Measurements from ENCODE around the gene POLR2B. TPM values are rescaled to one million over a fixed set of nuclear protein-coding genes. Genes with fewer than 3 reads are reported as not detected.
A peak's percentile ranks its signal among the peaks of the same experiment; 100 is the strongest.
"Not testable (repeated sequence)": the region's sequence is repeated elsewhere in the genome, so short reads cannot be mapped to it uniquely, and the experiment has no call there.

The POLR2B gene
- total RNA-seq (2014; rRNA removed; shearing (Covaris generic)) = 164 and 230 TPM in 2 replicates

DNA sequence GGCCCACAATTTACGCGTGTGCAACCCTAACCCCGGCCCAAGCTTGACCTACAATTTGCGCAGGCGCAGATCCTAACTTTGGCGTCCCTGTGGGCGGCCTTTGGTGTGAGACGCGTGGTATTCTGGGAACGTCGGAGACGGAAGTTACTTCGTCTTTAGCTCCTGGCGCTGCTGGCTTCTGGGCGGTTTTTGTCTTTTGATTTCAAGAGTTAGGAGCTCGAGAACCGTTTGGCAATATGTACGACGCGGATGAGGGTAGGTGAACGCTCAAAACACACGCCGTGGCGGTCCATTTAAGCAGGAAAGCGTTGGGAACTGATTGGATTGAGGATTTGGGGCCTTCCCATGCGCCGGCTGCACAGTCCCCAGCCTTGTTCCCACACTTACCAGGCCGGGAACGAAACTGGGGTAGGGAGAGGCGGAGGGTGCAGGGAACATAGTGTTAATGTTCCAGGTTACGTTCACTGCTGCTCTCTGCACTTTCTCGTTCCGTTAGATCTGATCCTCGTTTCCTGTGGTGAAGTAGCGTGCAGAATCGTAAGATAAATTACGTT lies at the start of gene POLR2B:
Gene POLR2B (plus strand): TSS at position 147 of the 554 bp plus-strand sequence. CDS start 90 bp downstream, at position 237.
- DNase-seq (ENCODE audit: low spot score) = peak; percentile 94
- in situ Hi-C loops (cut with HindIII; ENCODE audit: low sequenced_read_pairs) = no loop called here

GRCh38 chr4:56930638-56931037 lies 48.1 kb upstream of the POLR2B start:
- in situ Hi-C loops (cut with HindIII; ENCODE audit: low sequenced_read_pairs) = no loop called here
- DNase-seq (ENCODE audit: low spot score) = no peak

DNA sequence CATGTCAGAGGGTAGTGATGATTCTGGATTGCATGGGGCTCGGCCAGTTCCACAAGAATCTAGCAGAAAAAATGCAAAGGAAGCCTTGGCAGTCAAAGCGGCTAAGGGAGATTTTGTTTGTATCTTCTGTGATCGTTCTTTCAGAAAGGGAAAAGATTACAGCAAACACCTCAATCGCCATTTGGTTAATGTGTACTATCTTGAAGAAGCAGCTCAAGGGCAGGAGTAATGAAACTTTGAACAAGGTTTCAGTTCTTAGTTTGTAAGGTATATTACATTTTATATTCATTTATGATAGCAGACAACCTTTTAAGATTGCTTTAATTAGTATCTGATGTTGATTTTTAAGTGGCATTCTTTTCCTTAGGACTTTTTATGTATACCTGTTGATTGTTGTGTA lies 46.8 kb upstream of the POLR2B start:
- no peak for DNase-seq (ENCODE audit: low spot score)
- in situ Hi-C loops (cut with HindIII; ENCODE audit: low sequenced_read_pairs) = no loop called here

DNA sequence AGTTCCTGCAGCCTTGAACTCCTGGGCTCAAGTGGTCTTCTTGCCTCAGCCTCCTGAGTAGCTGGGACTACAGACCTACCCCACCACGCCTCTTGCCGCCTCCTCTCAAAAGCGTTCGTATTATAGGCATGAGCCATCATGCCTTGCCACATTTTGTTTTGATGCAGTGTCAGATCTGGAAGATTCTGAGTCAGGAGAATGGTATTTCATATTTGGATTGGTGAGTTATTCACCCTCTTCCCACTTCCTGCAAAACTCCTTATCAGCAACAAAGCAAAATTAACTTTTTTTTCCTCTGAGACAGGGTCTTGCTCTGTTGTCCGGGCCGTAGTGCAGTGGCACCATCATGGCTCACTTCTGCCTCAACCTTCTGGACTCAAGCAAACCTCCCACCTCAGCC lies 41.4 kb upstream of the POLR2B start:
- no peak for DNase-seq (ENCODE audit: low spot score)
- in situ Hi-C loops (cut with HindIII; ENCODE audit: low sequenced_read_pairs) = no loop called here

DNA sequence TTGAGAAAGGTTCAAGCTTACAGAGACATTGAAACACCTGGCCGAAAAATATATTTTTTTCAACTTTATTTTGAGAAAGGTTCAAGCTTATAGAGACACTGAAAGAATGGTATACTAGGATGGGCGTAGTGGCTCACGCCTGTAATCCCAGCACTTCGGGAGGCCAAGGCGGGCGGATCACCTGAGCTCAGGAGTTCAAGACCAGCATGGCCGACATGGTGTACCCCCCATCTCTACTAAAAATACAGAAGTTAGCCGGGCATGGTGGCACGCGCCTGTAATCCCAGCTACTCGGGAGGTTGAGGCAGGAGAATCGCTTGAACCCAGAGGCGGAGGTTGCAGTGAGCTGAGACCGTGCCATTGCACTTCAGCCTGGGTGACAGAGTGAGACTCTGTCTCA lies 38.9 kb upstream of the POLR2B start:
- DNase-seq (ENCODE audit: low spot score); in situ Hi-C loops (cut with HindIII; ENCODE audit: low sequenced_read_pairs): not testable (repeated sequence)

DNA sequence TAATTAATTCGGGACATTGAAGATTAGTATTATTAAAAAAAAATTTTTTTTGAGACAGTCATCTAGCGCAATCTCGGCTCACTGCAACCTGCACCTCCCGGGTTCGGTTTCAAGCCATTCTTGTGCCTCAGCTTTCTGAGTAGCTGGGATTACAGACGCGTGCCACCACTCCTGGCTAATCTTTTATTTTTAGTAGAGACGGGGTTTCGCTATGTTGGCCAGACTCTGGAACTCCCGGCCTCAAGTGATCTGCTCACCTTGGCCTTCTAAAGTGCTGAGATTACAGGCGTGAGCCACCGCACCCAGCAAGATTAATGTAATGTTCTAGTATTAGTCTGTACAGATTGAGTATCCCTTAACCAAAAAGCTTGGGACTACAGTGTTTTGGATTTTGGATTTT lies 38.3 kb upstream of the POLR2B start:
- in situ Hi-C loops (cut with HindIII; ENCODE audit: low sequenced_read_pairs) = no loop called here
- no peak for DNase-seq (ENCODE audit: low spot score)

DNA sequence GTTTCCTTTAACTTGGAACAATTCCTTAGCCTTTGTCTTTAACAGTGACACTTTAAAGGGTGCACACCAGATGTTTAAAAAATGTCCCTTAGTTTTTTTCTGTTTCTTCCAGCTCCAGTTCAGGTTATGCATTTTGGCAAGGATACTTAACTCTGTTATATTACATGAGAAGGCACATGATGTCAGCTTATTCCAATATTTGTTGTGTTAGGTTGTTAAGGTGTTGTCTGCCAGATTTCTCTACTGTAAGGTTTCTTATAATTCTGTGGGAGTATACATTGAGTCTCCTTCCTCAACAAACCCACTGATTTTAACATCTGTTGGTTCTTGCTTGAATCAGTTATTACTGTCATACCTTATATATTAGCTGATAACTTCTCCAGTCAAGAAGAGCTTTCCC lies 37.7 kb upstream of the POLR2B start:
- DNase-seq (ENCODE audit: low spot score) = no peak
- in situ Hi-C loops (cut with HindIII; ENCODE audit: low sequenced_read_pairs) = no loop called here

DNA sequence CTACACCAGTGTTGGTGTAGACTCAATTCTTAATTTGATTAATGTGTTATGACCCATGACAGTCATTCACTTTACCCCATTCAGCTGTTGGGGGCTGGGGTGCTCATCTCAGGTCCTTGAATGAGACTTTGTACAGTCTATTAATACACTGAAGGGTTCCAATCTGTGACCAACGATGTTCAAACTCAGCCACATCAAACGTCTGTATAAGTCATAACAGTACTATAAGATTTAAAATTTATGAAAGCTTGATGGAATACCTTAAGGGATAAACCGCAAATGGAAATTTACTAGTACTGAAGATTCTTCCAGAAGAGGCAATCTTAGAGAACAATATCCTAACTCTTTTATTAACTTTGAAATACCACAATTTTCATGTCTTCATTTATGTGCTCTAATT lies 37.3 kb upstream of the POLR2B start:
- DNase-seq (ENCODE audit: low spot score) = no peak
- in situ Hi-C loops (cut with HindIII; ENCODE audit: low sequenced_read_pairs) = no loop called here

DNA sequence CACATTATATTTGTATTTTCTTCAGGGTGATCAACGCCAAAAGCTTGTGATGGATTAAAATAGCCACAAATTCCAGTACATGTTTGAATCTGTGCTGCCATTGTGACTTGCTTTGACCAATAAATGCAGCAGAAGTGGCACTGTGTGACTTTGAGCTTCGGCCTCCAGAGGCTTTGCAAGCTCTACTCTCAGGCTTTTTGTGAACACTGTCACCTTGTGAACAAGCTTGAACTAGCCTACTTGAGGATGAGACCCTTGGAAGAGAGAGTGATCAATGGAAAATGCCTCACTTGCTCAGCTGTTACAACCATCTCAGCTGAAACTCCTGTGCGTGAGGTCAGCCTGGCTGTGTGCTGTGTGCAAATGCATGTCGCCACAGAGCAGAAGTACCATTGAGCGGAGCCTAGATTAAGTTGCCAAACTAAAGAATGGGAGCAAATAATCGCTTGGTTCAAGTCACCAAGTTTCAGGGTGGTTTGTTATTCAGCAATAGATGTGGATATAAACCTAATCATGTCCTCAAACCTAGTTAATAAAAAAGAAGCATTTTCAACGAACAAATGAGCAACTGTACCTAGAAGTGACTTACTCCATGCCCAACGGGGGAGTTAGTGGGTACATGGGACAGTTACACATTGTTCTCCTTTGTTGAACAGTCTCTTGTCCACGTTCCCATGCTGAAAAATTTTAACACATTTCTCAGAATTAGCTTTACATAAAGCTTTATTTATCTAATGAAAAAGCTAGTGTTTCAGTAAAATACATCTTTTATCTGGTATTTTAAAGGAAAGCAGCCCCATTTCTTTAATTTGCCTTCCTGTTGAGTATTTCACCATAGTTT lies 24.8 kb upstream of the POLR2B start:
- DNase-seq (ENCODE audit: low spot score) = no peak
- in situ Hi-C loops (cut with HindIII; ENCODE audit: low sequenced_read_pairs) = no loop called here

DNA sequence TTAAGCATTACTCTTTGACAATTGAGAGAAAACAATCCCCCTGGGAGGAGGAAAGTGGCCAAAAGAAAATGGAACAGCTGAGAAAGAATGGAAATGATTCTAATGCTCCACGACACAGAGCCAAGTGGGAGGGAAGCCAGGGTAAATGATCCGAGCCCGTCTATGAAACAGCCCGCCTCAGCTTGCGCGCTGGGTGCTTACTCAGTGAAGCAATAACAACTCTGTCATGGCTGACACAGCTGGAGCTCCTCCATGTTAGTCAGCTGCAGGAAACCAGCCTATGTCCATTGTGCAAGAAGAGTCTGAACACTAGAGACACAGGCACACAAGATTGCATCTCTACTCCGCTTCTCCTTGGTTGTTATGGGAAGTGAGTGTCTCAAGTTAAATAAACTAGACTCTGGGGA lies 20.6 kb upstream of the POLR2B start:
- no peak for DNase-seq (ENCODE audit: low spot score)

DNA sequence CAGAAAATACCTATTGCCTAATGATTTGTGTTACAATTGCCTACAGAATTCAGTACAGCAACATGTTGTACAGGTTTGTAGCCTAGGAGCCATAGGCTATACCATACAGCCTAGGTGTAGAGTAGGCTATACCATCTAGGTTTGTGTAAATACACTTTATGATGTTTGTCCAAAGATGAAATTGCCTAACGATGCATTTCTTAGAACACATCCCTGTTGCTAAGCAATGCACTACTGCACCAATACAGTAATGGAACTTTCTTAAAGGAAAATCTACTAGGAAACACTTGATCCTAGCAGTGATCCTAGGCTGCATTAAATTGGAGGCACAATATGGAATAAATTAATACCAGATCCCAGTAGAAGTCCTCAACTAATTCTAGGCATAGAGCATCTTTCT lies 19.6 kb upstream of the POLR2B start:
- DNase-seq (ENCODE audit: low spot score) = no peak
- in situ Hi-C loops (cut with HindIII; ENCODE audit: low sequenced_read_pairs) = no loop called here

More for the DNA sequence above, 20.6 kb upstream of the POLR2B start:
- in situ Hi-C loops (cut with HindIII; ENCODE audit: low sequenced_read_pairs) = no loop called here

GRCh38 chr4:56961107-56961500 lies 17.6 kb upstream of the POLR2B start:
- in situ Hi-C loops (cut with HindIII; ENCODE audit: low sequenced_read_pairs) = no loop called here

GRCh38 chr4:56971383-56971782 lies 7.3 kb upstream of the POLR2B start:
- in situ Hi-C loops (cut with HindIII; ENCODE audit: low sequenced_read_pairs) = no loop called here
- DNase-seq (ENCODE audit: low spot score) = no peak

More at GRCh38 chr4:56961107-56961500, 17.6 kb upstream of the POLR2B start:
- DNase-seq (ENCODE audit: low spot score) = no peak

GRCh38 chr4:56972389-56972788 lies 6.3 kb upstream of the POLR2B start:
- in situ Hi-C loops (cut with HindIII; ENCODE audit: low sequenced_read_pairs) = no loop called here
- no peak for DNase-seq (ENCODE audit: low spot score)

GRCh38 chr4:56972809-56973208 lies 5.9 kb upstream of the POLR2B start:
- in situ Hi-C loops (cut with HindIII; ENCODE audit: low sequenced_read_pairs) = no loop called here
- no peak for DNase-seq (ENCODE audit: low spot score)

DNA sequence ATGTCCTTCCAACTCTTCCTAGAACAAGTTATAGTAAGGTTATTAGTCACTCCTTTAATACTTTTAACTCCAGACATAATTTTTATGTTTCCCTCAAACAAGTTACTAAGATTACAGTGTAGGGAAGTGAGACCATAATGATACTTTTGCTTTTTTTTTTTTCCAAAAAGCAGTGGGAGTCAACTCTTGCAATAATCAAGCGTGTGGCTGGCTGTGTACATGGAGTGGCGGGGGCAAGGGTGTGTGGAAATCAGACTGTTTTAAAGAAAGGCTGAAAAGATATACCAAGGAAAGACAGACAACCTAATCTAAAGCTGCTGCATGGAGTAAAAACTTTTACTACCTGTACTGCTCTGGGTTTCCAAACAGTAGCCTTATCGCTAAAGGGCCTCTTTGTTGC lies 5.4 kb upstream of the POLR2B start:
- in situ Hi-C loops (cut with HindIII; ENCODE audit: low sequenced_read_pairs) = no loop called here
- no peak for DNase-seq (ENCODE audit: low spot score)

- in situ Hi-C loops (cut with HindIII; ENCODE audit: low sequenced_read_pairs) = no loop called here
- DNase-seq (ENCODE audit: low spot score) = no peak
These were observed 2.3 kb upstream of the POLR2B start for GRCh38 chr4:56976283-56976836.

DNA sequence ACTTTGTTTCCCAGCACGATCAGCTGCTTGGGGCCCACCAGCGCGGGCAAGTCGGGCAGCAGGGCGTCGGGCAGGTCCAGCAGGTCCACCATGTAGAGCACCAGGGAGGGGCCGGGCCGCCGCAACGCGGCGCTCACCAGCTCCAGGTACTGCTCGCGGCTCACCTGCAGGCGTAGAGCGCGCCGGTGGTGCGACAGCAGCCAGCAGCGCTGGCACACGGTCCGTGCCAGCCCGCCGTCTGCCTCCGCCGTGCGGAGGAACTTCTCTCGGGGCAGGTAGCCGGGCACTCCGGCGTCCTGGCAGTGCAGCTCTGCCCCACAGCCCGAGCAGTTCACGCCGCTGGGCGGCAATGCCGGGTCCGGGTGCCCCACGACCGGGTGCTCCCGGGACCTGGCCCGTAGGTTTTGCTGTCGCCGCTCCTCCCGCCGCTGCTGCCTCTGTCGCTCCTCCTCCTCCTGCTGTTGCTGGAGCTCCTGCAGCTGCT lies 1.8 kb upstream of the POLR2B start:
- DNase-seq (ENCODE audit: low spot score) = peak; percentile 26
- in situ Hi-C loops (cut with HindIII; ENCODE audit: low sequenced_read_pairs) = no loop called here

- DNase-seq (ENCODE audit: low spot score) = peak; percentile 98
- in situ Hi-C loops (cut with HindIII; ENCODE audit: low sequenced_read_pairs) = no loop called here
These were observed 1.2 kb upstream of the POLR2B start, which contains the start of gene NOA1 for GRCh38 chr4:56977321-56978012. TSS of gene NOA1 (minus strand) at chr4:56977606. CDS start at chr4:56977585, 21 bp downstream.
